GM12865 (cell line): ENCODE data around the gene CDC123.
A peak's percentile ranks its signal among the peaks of the same experiment; 100 is the strongest.

Source experiments
- DNase-seq: peaks from one replicate; pipeline ENCODE4 v3.0.0; 2010; ENCODE audit warnings: low read depth
- H3K4me3 ChIP-seq: 2 replicates; pipeline ENCODE4 v1.5.1; 2011; ENCODE audit warnings: mild to moderate bottlenecking, low read depth, low read length, control low read depth
- TF ChIP-seq, protein P1 (sequence below): IDR thresholded peaks from 2 replicates; pipeline ENCODE4 v1.5.1; 2011; ENCODE audit warnings: low read length, control low read depth, low read depth, inconsistent platforms; ENCODE audit not compliant: insufficient read depth; ENCODE audit errors: missing control alignments

Gene CDC123

DNA sequence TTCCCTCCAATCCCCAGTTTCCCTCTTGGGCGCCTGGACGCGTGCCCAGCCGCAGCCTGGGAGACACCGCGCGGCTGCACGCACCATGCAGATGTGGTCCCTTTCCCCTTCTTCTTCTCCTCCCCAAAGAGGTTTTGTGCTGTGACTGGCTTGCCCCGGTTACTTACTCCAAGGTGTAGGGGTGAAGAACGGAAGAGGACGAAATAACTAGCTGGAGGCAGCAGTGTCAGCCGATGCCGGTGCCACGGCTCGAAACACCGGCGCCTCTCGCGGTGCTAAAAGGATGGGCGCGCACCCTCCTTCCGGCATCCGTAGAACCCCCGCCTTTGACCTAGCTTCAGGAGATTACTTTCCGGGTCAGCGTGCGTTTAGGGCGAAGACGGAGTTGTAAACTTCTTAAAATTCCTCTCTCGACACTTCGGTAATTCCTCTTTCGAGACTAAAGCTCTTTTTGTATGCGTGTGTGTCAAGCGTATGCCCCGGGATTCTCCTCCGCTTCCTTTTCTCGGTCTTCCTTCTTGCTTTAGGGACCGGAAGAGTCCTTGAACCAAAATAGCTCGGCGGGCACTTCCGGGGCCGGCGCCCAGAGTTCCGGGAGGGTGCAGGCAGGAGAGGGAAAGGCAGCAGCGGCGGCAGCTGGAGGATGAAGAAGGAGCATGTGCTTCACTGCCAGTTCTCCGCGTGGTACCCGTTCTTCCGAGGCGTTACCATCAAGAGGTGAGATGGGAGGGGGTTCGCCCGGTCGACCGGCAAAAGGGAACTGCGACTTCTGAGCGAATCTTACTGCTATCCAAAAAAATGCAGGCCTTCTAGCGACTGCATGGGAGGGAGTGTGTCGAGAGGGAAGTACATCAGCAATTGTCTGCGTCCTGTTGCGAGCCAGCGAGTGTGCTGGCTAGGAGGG is at the start of gene CDC123, which contains the start of gene NUDT5:
CDC123 (plus strand) TSS at position 586 of the 904 bp plus-strand sequence; CDS start at position 644, 58 bp downstream.
NUDT5 (minus strand) TSS at position 289 of the 904 bp plus-strand sequence. CDS start 9,600 bp downstream, outside the sequence.
- peak; percentile 92 for DNase-seq
- TF ChIP-seq, protein P1, sequence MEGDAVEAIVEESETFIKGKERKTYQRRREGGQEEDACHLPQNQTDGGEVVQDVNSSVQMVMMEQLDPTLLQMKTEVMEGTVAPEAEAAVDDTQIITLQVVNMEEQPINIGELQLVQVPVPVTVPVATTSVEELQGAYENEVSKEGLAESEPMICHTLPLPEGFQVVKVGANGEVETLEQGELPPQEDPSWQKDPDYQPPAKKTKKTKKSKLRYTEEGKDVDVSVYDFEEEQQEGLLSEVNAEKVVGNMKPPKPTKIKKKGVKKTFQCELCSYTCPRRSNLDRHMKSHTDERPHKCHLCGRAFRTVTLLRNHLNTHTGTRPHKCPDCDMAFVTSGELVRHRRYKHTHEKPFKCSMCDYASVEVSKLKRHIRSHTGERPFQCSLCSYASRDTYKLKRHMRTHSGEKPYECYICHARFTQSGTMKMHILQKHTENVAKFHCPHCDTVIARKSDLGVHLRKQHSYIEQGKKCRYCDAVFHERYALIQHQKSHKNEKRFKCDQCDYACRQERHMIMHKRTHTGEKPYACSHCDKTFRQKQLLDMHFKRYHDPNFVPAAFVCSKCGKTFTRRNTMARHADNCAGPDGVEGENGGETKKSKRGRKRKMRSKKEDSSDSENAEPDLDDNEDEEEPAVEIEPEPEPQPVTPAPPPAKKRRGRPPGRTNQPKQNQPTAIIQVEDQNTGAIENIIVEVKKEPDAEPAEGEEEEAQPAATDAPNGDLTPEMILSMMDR: no peak
- H3K4me3 ChIP-seq: peak within 1 kb of the TSS; percentile 68

GRCh38 chr10:12150163-12150562 is 45.8 kb upstream of the CDC123 start:
- no peak overlapping the region for H3K4me3 ChIP-seq
- DNase-seq: no peak
- TF ChIP-seq, protein P1: no peak

DNA sequence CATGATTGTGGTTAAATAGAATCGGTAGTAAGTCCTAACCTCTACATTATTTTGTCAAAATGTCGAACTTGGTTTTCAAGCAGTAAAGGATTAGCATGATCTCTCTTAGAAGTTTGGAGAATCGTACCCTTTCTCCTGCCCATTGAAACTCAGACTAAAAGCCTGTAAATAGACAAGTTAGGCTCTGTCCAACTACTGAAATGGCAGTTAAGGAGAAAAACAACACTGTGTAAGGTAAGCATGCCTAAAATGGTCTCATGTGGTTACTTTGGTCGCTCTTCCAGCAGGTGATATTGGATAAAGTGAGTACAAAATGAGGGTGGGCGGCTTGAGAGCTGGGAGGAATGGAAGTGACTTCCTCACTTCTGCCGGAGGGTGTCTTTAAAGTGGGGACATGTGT is 41.5 kb upstream of the CDC123 start:
- TF ChIP-seq, protein P1: no peak
- no peak for DNase-seq
- no peak overlapping the region for H3K4me3 ChIP-seq

- no peak for DNase-seq
- TF ChIP-seq, protein P1: no peak
- no peak overlapping the region for H3K4me3 ChIP-seq
These were observed 39.4 kb upstream of the CDC123 start for GRCh38 chr10:12156367-12157123.

GRCh38 chr10:12158111-12158510 is 37.9 kb upstream of the CDC123 start:
- H3K4me3 ChIP-seq: no peak overlapping the region
- DNase-seq: no peak
- TF ChIP-seq, protein P1: no peak

DNA sequence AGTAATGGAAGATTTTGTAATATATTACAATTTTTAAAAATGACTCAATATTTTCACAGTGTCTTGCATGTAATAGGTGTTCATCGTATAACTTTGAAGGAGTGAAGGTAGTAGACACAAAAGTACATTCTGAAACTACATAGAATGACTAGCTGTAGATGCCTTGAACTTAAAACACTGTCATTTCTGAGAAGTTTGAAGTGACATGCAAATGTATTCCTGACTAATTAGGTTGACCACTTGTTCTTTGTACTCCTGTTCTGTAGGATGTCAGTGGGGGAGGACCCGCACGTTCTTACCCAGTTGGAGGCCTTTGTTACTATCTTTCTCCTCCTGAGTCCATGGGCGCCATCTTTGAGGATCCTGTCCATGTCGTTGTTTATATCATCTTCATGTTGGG is 35.3 kb upstream of the CDC123 start:
- TF ChIP-seq, protein P1: no peak
- no peak overlapping the region for H3K4me3 ChIP-seq

More for the DNA sequence above, 35.3 kb upstream of the CDC123 start:
- no peak for DNase-seq
